Activated CD4-positive, alpha-beta memory T cell treated with anti-CD3 and anti-CD28 coated beads, Interleukin-2, amount 10 ng/mL, durations not matched to agents 7 days and 5 days (primary cell): ENCODE measurements around the gene WWP2. TPM values are rescaled to one million over a fixed set of nuclear protein-coding genes. Genes with fewer than 3 reads are reported as not detected.
"Not testable (repeated sequence)": the region's sequence is repeated elsewhere in the genome, so short reads cannot be mapped to it uniquely, and the experiment has no call there.

Experiments
- CTCF ChIA-PET: fragments of 350-600 bp; sonication (Branson Sonifier 250); formaldehyde crosslinking; loops from one replicate; lab custom pipeline; 2021; ENCODE audit warnings: antibody characterized with exemption, inconsistent platforms; lab: Charles Lee
- POLR2A ChIA-PET: fragments of 350-600 bp; sonication (Branson Sonifier 250); formaldehyde crosslinking; loops from one replicate; lab custom pipeline; 2021; ENCODE audit warnings: antibody characterized with exemption; lab: Charles Lee
- DNase-seq: peaks from one replicate; pipeline ENCODE4 v3.0.0-alpha.2; 2020
- H3K27ac Mint-ChIP-seq: one replicate; pipeline ENCODE4 v1.8.0; 2021; ENCODE audit warnings: mild to moderate bottlenecking, mixed read lengths
- H3K27me3 Mint-ChIP-seq: one replicate; pipeline ENCODE4 v1.8.0; 2021; ENCODE audit warnings: mixed read lengths
- H3K36me3 Mint-ChIP-seq: one replicate; pipeline ENCODE4 v1.8.0; 2021; ENCODE audit warnings: low read depth, mixed read lengths
- H3K4me1 Mint-ChIP-seq: one replicate; pipeline ENCODE4 v1.8.0; 2021; ENCODE audit warnings: mixed read lengths
- H3K4me3 Mint-ChIP-seq: one replicate; pipeline ENCODE4 v1.8.0; 2021; ENCODE audit warnings: mild to moderate bottlenecking, mixed read lengths
- H3K9me3 Mint-ChIP-seq: one replicate; pipeline ENCODE4 v1.8.0; 2021; ENCODE audit warnings: mixed read lengths
- total RNA-seq, 2 experiments: library from RNA; stranded (reverse); gene quantifications; one replicate each; pipeline ENCODE4 v1.2.3, GENCODE V29; 2021

WWP2 gene
- total RNA-seq, 2 experiments from 2014 or later, result 59.4 to 61.6 TPM

DNA sequence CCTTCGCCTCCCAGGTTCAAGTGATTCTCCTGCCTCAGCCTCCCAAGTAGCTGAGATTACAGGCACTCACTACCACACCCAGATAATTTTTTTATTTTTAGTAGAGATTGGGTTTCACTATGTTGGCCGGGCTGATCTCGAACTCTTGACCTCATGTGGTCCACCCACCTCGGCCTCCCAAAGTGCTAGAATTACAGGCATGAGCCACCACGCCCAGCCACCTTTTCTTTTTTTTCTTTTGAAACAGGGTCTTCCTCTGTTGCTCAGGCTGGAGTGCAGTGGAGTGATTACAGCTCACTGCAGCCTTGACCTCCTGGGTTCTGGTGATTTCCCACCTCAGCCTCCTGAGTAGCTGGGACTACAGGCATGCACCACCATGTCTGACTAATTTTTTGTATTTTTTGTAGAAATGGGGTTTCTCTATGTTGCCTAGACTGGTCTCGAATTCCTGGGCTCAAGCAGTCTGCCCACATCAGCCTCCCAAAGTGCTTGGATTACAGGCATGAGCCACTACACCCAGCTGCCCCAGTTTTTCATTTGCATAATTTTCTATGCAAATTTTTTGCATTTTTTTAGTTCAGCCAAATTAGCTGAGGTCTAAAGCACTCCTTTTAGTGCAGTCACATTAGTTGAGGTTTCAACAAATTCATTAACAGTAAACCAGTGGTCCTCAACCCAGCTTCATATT is 11.3 kb downstream of the WWP2 start:
- POLR2A ChIA-PET, result interaction anchor here (0.6 to 3.3 kb wide), 2 partner anchors 11 kb away, joined by 6 to 16 read pairs; partner anchors contain the start of gene WWP2
- H3K4me3 Mint-ChIP-seq, result no peak overlapping the region
- no peak overlapping the region for H3K27ac Mint-ChIP-seq
- H3K4me1 Mint-ChIP-seq, result peaks cover 38% of the 10 kb centered on the region
- CTCF ChIA-PET, result interaction anchor here (1.0 kb wide), 1 partner anchor 11 kb away, joined by 3 read pairs; no protein-coding TSS in a partner anchor
- H3K27me3 Mint-ChIP-seq, result no peaks in the 10 kb centered on the region
- DNase-seq, result no peak
- H3K36me3 Mint-ChIP-seq, result peaks cover 30% of the 10 kb centered on the region
- peaks cover 13% of the 10 kb centered on the region for H3K9me3 Mint-ChIP-seq

DNA sequence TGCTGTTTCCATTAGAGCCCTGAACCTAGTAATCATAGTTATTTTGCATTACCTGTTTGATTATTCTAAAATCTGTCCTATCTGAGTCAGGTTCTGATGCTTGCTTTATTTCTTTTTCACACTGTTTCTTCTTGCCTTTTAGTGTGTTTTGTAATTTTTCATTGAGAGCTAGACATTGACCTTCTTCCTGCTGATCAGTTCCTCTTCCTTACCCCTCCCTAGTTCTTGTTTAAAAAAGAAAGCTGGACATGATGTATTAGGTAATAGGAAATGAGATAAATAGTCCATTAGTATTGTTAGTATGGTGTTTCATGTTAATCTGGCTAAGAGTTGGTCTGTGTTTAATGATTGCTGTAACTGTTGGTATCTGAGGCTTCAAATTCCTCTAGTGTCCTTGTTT is 13.4 kb downstream of the WWP2 start:
- H3K27ac Mint-ChIP-seq, result peak overlapping the region; percentile 47
- H3K4me3 Mint-ChIP-seq, result no peak overlapping the region
- no peak for DNase-seq
- peaks cover 13% of the 10 kb centered on the region for H3K9me3 Mint-ChIP-seq
- no peaks in the 10 kb centered on the region for H3K27me3 Mint-ChIP-seq
- ChIA-PET POLR2A (interaction anchor here (1.9 kb wide), 1 partner anchor 12 kb away, joined by 7 read pairs; no protein-coding TSS in a partner anchor), CTCF (interaction anchor here (0.5 to 1.5 kb wide), 2 partner anchors 35 to 67 kb away, joined by 3 to 5 read pairs; no protein-coding TSS in a partner anchor)
- H3K36me3 Mint-ChIP-seq, result peaks cover 39% of the 10 kb centered on the region
- peaks cover 35% of the 10 kb centered on the region for H3K4me1 Mint-ChIP-seq

DNA sequence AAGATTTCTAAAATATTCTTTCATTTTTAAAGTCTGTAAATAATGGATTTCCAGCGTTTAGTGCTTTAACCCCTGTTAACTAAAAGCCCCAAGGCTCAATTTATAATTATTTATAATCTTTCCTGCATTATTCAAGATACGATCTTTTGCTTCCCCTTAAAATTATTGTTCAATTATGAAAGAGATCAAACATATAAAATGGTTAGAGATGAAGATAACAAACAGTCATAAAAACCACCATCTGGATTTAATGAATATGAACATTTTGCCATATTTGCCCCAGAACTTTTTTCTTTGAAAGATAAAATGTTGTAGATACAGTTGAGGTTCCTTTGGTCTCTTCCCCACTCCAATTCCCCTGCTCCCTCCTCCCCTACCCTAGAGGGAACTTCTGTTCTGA is 17.6 kb downstream of the WWP2 start:
- peaks cover 46% of the 10 kb centered on the region for H3K36me3 Mint-ChIP-seq
- CTCF ChIA-PET, result no interaction called here
- DNase-seq, result no peak
- no peak overlapping the region for H3K27ac Mint-ChIP-seq
- peaks cover 15% of the 10 kb centered on the region for H3K4me1 Mint-ChIP-seq
- H3K4me3 Mint-ChIP-seq, result no peak overlapping the region
- H3K9me3 Mint-ChIP-seq, result peaks cover 13% of the 10 kb centered on the region
- no peaks in the 10 kb centered on the region for H3K27me3 Mint-ChIP-seq
- POLR2A ChIA-PET, result no interaction called here

DNA sequence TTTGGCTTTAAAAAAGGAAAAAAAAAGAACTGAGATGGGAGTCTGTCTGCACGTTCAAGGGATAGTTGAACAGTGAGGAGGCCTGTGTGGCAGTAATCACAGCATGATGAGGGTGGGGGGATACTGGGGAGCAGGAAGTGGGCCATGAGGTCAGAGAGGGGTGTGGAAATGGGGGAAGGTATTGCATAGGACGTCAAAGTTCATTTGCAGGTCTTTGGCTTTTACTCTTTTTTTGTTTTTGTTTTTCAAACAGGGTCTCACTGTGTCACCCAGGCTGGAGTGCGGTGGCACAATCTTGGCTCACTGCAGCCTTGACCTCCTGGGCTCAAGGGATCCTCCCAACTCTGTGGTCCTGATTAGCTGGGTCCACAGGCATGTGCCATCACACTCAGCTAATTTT is 19.0 kb downstream of the WWP2 start:
- H3K27ac Mint-ChIP-seq, result no peak overlapping the region
- peaks cover 4% of the 10 kb centered on the region for H3K4me1 Mint-ChIP-seq
- CTCF ChIA-PET, result no interaction called here
- peaks cover 2% of the 10 kb centered on the region for H3K9me3 Mint-ChIP-seq
- POLR2A ChIA-PET, result no interaction called here
- DNase-seq, result no peak
- H3K4me3 Mint-ChIP-seq, result no peak overlapping the region
- no peaks in the 10 kb centered on the region for H3K27me3 Mint-ChIP-seq
- peaks cover 34% of the 10 kb centered on the region for H3K36me3 Mint-ChIP-seq

DNA sequence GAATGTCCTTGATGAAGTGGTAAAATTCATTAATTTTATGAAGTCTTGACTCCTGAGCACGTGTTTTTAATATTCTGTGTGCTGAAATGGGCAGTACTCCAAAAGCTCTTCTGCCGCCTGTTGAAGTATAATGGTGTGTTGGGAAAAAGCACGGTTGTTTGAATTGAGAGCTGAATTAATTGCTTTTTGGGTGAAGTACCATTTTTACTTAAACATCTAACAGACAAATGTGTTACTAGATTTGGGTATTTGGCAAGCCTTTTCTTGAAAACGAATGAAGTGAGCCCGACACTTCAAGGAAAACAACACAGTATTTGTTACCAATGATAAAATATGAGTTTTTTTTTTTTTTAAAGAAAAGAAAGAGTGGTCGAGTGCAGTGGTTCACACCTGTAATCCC is 22.5 kb downstream of the WWP2 start:
- ChIA-PET POLR2A (interaction anchor here (0.6 to 1.1 kb wide), 2 partner anchors 11 to 22 kb away, joined by 3 to 6 read pairs; no protein-coding TSS in a partner anchor), CTCF (interaction anchor here (1.3 to 5.7 kb wide), 2 partner anchors 11 to 12 kb away, joined by 3 to 20 read pairs; no protein-coding TSS in a partner anchor)
- H3K4me3 Mint-ChIP-seq, result no peak overlapping the region
- no peak for DNase-seq
- H3K4me1 Mint-ChIP-seq, result peaks cover 4% of the 10 kb centered on the region
- H3K27ac Mint-ChIP-seq, result no peak overlapping the region
- H3K36me3 Mint-ChIP-seq, result peaks cover 43% of the 10 kb centered on the region
- H3K27me3 Mint-ChIP-seq, result no peaks in the 10 kb centered on the region
- H3K9me3 Mint-ChIP-seq, result no peaks in the 10 kb centered on the region

DNA sequence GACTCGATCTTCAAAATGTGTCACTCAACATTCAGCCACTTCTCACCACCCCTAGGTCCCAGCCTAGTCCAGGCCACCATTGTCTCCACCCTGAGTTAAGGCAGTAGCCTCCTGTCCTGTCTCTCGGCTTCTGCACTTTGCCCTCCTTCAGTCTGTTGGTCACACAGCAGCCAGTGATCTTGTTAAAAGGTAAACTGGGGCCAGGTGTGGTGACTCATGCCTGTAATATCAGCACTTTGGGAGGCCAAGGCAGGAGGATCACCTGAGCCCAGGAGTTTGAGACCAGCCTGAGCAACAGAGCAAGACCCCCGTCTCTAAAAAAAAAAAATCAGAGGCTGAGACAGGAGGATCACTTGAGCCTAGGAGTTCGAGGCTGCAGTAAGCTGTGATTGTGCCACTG is 25.8 kb downstream of the WWP2 start:
- CTCF ChIA-PET, result interaction anchor here (5.7 kb wide), 1 partner anchor 8 kb away, joined by 20 read pairs; no protein-coding TSS in a partner anchor
- H3K4me3 Mint-ChIP-seq, result no peak overlapping the region
- no peak for DNase-seq
- no peaks in the 10 kb centered on the region for H3K9me3 Mint-ChIP-seq
- no peaks in the 10 kb centered on the region for H3K27me3 Mint-ChIP-seq
- POLR2A ChIA-PET, result no interaction called here
- peaks cover 32% of the 10 kb centered on the region for H3K36me3 Mint-ChIP-seq
- no peaks in the 10 kb centered on the region for H3K4me1 Mint-ChIP-seq
- H3K27ac Mint-ChIP-seq, result no peak overlapping the region

DNA sequence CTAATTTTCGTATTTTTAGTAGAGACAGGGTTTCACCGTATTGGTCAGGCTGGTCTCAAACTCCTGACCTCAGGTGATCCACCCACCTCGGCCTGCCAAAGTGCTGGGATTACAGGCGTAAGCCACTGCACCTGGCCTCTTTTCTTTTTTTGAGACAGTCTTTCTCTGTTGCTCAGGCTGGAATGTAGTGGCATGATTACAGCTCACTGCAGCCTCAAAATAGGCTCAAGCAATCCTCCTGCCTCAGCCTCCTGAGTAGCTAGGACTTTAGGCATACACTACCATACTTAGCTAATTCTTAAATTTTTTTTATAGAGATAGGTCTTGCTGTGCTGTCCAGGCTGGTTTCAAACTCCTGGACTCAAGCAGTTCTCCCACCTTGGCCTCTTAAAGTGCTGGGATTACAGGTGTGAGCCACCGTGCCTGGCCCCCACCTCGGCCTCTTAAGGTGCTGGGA is 29.3 kb downstream of the WWP2 start:
- not testable (repeated sequence) for H3K27me3 Mint-ChIP-seq, DNase-seq, H3K4me1 Mint-ChIP-seq, H3K9me3 Mint-ChIP-seq, H3K4me3 Mint-ChIP-seq, H3K27ac Mint-ChIP-seq
- peaks cover 23% of the 10 kb centered on the region for H3K36me3 Mint-ChIP-seq
- CTCF ChIA-PET, result interaction anchor here (0.6 kb wide), 1 partner anchor 816 kb away, joined by 3 read pairs; no protein-coding TSS in a partner anchor
- POLR2A ChIA-PET, result interaction anchor here (1.5 kb wide), 1 partner anchor 29 kb away, joined by 3 read pairs; the partner anchor contains the start of gene WWP2

DNA sequence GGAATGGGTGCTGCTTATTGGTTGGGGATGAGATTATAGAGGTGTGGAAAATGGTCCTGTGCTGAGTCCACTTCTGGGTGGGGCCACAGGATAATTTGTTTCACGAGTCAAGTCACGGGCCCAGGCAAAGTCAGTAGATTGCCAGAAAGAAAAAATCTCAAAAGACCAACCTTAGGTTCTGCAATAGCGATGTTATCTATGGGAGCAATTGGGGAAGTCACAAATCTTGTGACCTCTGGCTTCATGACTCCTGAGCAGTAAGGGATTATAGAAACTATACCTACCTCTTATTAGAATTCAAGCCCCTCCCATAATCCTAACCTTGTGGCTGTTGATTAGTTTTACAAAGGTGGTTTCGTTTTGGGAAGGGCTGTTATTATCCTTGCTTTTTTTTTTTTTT is 31.4 kb downstream of the WWP2 start:
- DNase-seq, result no peak
- Mint-ChIP-seq H3K27ac (no peak overlapping the region), H3K36me3 (peaks cover 10% of the 10 kb centered on the region), H3K27me3 (no peaks in the 10 kb centered on the region), H3K4me1 (no peaks in the 10 kb centered on the region), H3K4me3 (no peak overlapping the region), H3K9me3 (no peaks in the 10 kb centered on the region)
- ChIA-PET CTCF (interaction anchor here (4.4 kb wide), 1 partner anchor 136 kb away, joined by 30 read pairs; no protein-coding TSS in a partner anchor), POLR2A (interaction anchor here (1.4 kb wide), 1 partner anchor 31 kb away, joined by 4 read pairs; no protein-coding TSS in a partner anchor)

DNA sequence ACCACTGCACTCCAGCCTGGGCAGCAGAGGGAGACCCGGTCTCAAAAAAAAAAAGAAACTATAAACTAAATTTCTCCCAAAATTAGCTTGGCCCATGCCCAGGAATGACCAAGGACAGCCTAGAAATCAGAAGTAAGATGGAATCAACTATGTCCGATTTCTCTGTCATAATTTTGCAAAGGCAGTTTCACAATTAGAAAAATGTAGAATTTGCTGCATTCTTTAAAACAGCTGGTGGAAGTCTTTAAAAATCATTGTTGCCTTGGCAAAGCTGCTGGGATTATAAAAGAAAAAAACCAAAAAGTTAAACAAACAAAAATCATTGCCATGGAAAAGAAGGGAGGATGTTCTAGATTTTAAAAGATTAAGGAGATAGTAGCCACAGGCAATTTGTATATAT is 32.4 kb downstream of the WWP2 start:
- POLR2A ChIA-PET, result interaction anchor here (1.4 kb wide), 1 partner anchor 32 kb away, joined by 4 read pairs; no protein-coding TSS in a partner anchor
- Mint-ChIP-seq H3K4me1 (no peaks in the 10 kb centered on the region), H3K27ac (no peak overlapping the region), H3K27me3 (no peaks in the 10 kb centered on the region), H3K4me3 (no peak overlapping the region), H3K9me3 (no peaks in the 10 kb centered on the region), H3K36me3 (peaks cover 10% of the 10 kb centered on the region)
- CTCF ChIA-PET, result interaction anchor here (3.6 to 4.4 kb wide), 2 partner anchors 9 to 136 kb away, joined by 20 to 30 read pairs; no protein-coding TSS in a partner anchor
- no peak for DNase-seq

DNA sequence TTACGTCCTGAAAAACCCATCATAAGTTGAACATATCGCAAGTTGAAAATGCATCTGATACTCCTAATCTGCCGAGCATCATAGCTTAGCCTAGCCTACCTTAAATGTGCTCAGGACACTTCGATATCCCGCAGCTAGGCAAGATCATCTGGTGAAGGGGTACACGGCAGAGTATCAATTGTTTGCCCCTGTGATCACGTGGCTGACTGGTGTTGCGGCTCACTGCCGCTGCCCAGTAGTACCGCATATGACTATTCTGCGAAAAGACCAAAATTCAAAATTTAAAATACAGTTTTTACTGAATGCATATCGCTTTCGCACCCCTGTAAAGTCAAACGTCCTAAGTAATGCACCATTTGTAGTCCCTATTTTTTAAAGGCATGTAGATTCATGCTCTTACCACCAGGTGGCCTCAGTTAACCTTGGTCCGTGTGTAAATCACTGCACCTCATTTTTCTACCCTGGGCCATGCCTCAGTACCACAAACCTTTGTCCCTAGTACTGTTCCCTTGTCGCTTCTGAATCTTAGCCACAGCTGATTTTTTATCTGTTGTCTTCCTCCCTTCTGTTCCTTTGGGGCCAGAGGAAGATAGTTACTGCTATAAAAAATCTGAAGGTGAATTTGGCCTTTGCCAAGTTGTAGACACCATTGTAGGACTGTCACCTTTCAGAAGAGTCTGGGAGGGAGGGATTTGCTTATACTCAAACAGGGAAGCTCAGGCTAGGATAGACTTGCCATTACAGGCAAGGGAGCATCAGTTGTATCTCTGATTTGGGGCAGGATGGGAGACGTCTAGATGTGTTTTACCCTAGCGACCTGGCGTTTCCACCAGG is 34.4 kb downstream of the WWP2 start:
- Mint-ChIP-seq H3K27me3 (no peaks in the 10 kb centered on the region), H3K4me3 (no peak overlapping the region), H3K27ac (no peak overlapping the region), H3K4me1 (no peaks in the 10 kb centered on the region), H3K36me3 (peaks cover 11% of the 10 kb centered on the region), H3K9me3 (no peaks in the 10 kb centered on the region)
- ChIA-PET CTCF (interaction anchor here (1.0 to 4.4 kb wide), 8 partner anchors 10 to 134 kb away, joined by 3 to 30 read pairs (median 3); partner anchors contain the start of gene NOB1), POLR2A (no interaction called here)
- peak; percentile 19 for DNase-seq

DNA sequence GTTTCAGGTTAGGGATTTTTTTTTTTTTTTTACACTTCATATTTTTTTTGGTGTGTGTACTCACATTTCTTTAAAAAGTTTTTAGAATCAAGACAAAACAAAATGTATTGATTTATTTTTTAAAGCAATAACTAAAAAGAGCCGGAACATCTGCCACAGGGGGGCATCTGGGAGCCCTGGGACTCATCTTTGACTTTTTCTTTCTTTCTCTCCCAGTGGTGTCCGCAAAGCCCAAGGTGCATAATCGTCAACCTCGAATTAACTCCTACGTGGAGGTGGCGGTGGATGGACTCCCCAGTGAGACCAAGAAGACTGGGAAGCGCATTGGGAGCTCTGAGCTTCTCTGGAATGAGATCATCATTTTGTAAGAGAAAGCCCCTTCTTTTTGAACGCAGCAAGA is 36.3 kb downstream of the WWP2 start:
- CTCF ChIA-PET, result interaction anchor here (0.6 kb wide), 1 partner anchor 349 kb away, joined by 5 read pairs; no protein-coding TSS in a partner anchor
- no peaks in the 10 kb centered on the region for H3K9me3 Mint-ChIP-seq
- H3K36me3 Mint-ChIP-seq, result peaks cover 15% of the 10 kb centered on the region
- no peaks in the 10 kb centered on the region for H3K4me1 Mint-ChIP-seq
- no peaks in the 10 kb centered on the region for H3K27me3 Mint-ChIP-seq
- no peak overlapping the region for H3K27ac Mint-ChIP-seq
- POLR2A ChIA-PET, result no interaction called here
- no peak overlapping the region for H3K4me3 Mint-ChIP-seq
- DNase-seq, result no peak

DNA sequence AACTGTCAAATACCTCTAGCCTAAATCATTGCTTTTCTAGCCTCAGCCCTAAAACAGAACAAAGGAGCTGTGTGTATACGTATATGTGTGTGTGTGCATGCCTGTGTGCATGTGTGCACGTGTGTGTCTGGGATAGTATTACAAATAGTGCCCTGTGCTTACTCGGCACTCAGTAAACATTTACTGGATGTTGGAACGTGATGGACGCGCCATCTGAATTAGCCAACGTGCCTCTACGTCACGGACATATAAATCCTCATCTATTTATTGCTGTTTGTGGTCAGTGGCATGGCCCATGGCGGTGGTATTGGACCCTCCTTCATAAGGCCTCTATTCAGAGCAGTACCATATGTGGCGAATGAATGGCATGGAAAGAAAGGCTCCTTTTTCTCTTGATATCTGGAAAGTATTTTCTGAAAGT is 37.5 kb downstream of the WWP2 start:
- ChIA-PET CTCF (no interaction called here), POLR2A (no interaction called here)
- Mint-ChIP-seq H3K4me3 (no peak overlapping the region), H3K9me3 (no peaks in the 10 kb centered on the region), H3K4me1 (no peaks in the 10 kb centered on the region), H3K36me3 (peaks cover 17% of the 10 kb centered on the region), H3K27me3 (no peaks in the 10 kb centered on the region), H3K27ac (no peak overlapping the region)
- no peak for DNase-seq
